Sigmoid colon (tissue), 7 donors: ENCODE results near the gene FEV. TPM values are rescaled to one million over a fixed set of nuclear protein-coding genes. Genes with fewer than 3 reads are reported as not detected.

Experiments used
- DNase-seq: peaks from one replicate; pipeline ENCODE4 v3.0.0-alpha.2; 2019
- H3K27ac ChIP-seq, 4 donors: fragments of 200-600 bp; sonication (generic); one replicate each; pipeline ENCODE4 v1.5.1; 2016 to 2019; ENCODE audit warnings: mild to moderate bottlenecking in 1 of 4
- H3K27me3 ChIP-seq, 3 donors: fragments of 200-600 bp; sonication (generic); one replicate each; pipeline ENCODE4 v1.5.1; 2019; ENCODE audit warnings: mild to moderate bottlenecking in 1 of 3
- H3K36me3 ChIP-seq, 4 donors: fragments of 200-600 bp; sonication (generic); one replicate each; pipeline ENCODE4 v1.5.1; 2016 to 2019
- H3K4me1 ChIP-seq, 4 donors: fragments of 200-600 bp; sonication (generic); one replicate each; pipeline ENCODE4 v1.5.1; 2017 to 2019
- H3K4me3 ChIP-seq, 4 donors: fragments of 200-600 bp; sonication (generic); one replicate each; pipeline ENCODE4 v1.5.1; 2017 to 2019; ENCODE audit warnings: mild to moderate bottlenecking in 2 of 4, moderate library complexity in 1 of 4
- H3K9me3 ChIP-seq, 4 donors: fragments of 200-600 bp in 3 of 4; sonication (generic) in 3 of 4; one replicate each; pipeline versions ENCODE4 v1.5.1 to v1.6.1; 2013 to 2019
- EP300 ChIP-seq, 4 donors: sonication (generic); formaldehyde crosslinking; IDR thresholded peaks; one replicate each; pipeline ENCODE4 v1.6.1; 2017; ENCODE audit warnings: antibody characterized with exemption in 4 of 4
- POLR2A ChIP-seq, 2 donors: fragments of 450-650 bp; IDR thresholded peaks; one replicate each; pipeline ENCODE4 v1.6.1; 2016; ENCODE audit warnings: antibody characterized with exemption in 2 of 2, mild to moderate bottlenecking in 2 of 2, moderate library complexity in 2 of 2
- POLR2AphosphoS5 ChIP-seq, 4 donors: sonication (generic); formaldehyde crosslinking; IDR thresholded peaks; one replicate each; pipeline ENCODE4 v1.6.1; 2017; ENCODE audit warnings: antibody characterized with exemption in 4 of 4
- WGBS, 2 donors: extraction: QIAGEN DNeasy Blood & Tissue Kit; methylation state at CpG; one replicate each; pipeline ENCODE4 v1.1.7; 2013; 5-methylcytosine and 5-hydroxymethylcytosine counted together
- intact Hi-C: fragments of 100-400 bp; cut with DNase I; formaldehyde crosslinking; loops from one replicate; pipeline ENCODE4 v1.15.1; 2023
- polyA plus RNA-seq, 3 donors: library from polyadenylated mRNA; stranded (reverse); fragments of 200-250 nt; gene quantifications; one replicate each; pipeline ENCODE4 v1.2.3, GENCODE V29; 2013
- total RNA-seq, 4 donors: library from RNA; depleted of rRNA; stranded (reverse); fragments of >200 nt; gene quantifications; one replicate each; pipeline ENCODE4 v1.1.0, GENCODE V29; 2016
- TF ChIP-seq, protein P1 (sequence below), 4 experiments: fragments of 450-650 bp in 3 of 4; fragments of 200-600 bp in 1 of 4; IDR thresholded peaks; one replicate each; pipeline ENCODE4 v1.5.1; 2016 to 2019; ENCODE audit warnings: antibody characterized with exemption in 4 of 4, mild to moderate bottlenecking in 3 of 4, moderate library complexity in 2 of 4
- donor health status: healthy with polysubstance abuse.
- donor health status: Bipolar disorder and iron deficiency.
- donor health status: healthy.

Gene FEV
- under 1 TPM in 1 of 4 donors, not detected in 3; 0.71 TPM for total RNA-seq
- polyA plus RNA-seq: 1 to 10 TPM in 1 of 3 donors, under 1 TPM in 1, not detected in 1; 0.77 to 6.0 TPM

DNA sequence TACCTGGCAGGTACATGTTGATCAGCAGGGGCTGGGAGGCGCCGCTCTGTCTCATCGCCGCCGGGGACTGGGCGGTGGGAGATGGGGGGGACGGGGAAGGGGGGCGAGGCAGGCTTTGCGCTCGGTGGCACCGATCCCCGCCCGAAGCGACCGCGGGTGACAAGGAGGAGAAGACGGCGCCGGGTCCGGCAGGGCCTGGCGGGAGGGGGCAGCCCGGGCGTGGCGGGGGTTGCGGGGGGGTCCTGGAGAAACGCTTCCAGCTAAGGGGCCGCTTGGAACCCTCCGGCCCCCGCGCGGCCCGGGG is at the start of gene FEV:
FEV (minus strand) TSS at position 164 of the 304 bp plus-strand sequence; CDS start at position 55, 109 bp downstream.
- peaks cover 0 to 50% (median 44%) of the 10 kb centered on the region in 4 donors for H3K4me1 ChIP-seq

DNA sequence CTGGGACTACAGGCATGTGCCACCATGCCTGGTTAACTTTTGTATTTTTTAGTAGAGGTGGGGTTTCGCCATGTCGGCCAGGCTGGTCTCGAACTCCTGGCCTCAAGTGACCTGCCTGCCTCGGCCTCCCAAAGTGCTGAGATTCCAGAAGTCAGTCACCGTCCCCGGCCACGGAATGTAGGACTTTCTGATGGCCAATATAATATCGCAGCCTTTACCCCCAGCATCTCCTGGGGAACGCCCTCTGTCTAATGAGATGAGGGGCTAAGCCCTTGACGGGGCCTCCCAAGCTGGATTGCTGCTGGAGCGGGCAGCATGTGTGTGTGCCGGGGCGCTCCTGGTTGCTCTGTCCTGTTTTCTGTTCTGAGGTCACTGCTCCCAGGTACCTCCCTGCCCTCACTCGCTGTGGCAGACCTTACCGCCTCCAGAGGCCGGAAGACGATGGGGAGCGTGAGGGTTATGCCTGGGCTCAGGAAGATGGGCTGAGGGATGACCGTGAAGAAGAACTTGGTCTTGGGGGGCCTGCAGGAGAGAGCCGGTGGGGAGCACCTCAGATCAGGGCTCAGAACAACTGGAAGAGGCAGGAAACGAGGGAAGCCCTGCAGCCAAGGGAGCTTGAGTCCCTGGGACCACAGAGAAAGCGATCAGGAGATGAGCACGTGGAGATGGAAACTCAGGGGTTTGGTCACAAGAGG is 47.2 kb upstream of the FEV start:
- WGBS, 2 donors: 87 to 90% methylated on average over 23 of the region's 23 CpGs
- intact Hi-C loops: no loop called here
- no peak for TF ChIP-seq POLR2AphosphoS5 (IDR thresholded peaks at IDR 0.05)
- TF ChIP-seq, protein P1, sequence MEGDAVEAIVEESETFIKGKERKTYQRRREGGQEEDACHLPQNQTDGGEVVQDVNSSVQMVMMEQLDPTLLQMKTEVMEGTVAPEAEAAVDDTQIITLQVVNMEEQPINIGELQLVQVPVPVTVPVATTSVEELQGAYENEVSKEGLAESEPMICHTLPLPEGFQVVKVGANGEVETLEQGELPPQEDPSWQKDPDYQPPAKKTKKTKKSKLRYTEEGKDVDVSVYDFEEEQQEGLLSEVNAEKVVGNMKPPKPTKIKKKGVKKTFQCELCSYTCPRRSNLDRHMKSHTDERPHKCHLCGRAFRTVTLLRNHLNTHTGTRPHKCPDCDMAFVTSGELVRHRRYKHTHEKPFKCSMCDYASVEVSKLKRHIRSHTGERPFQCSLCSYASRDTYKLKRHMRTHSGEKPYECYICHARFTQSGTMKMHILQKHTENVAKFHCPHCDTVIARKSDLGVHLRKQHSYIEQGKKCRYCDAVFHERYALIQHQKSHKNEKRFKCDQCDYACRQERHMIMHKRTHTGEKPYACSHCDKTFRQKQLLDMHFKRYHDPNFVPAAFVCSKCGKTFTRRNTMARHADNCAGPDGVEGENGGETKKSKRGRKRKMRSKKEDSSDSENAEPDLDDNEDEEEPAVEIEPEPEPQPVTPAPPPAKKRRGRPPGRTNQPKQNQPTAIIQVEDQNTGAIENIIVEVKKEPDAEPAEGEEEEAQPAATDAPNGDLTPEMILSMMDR (IDR thresholded peaks at IDR 0.05): no peak
- TF ChIP-seq EP300 (IDR thresholded peaks at IDR 0.05): no peak
- TF ChIP-seq POLR2A (IDR thresholded peaks at IDR 0.05): no peak
- Histone ChIP-seq H3K4me1 (no peaks in the 10 kb centered on the region), H3K9me3 (no peaks in the 10 kb centered on the region), H3K4me3 (no peak overlapping the region), H3K27me3 (peaks cover 4 to 38% (median 25%) of the 10 kb centered on the region in 3 donors), H3K36me3 (no peaks in the 10 kb centered on the region), H3K27ac (no peak overlapping the region)
- no peak for DNase-seq

More for the DNA sequence above, at the start of gene FEV:
- peak; percentile 45 for DNase-seq
- 2% methylated on average over 32 of the region's 32 CpGs for WGBS, 2 donors
- intact Hi-C loops: no loop called here
- no peaks in the 10 kb centered on the region for H3K9me3 ChIP-seq
- H3K27me3 ChIP-seq: peaks cover 70 to 100% (median 100%) of the 10 kb centered on the region in 3 donors
- no peaks in the 10 kb centered on the region for H3K36me3 ChIP-seq
- TF ChIP-seq POLR2AphosphoS5 (IDR thresholded peaks at IDR 0.05): no peak
- TF ChIP-seq, protein P1 (IDR thresholded peaks at IDR 0.05): no peak
- TF ChIP-seq POLR2A (IDR thresholded peaks at IDR 0.05): no peak
- no peak for TF ChIP-seq EP300 (IDR thresholded peaks at IDR 0.05)
- H3K27ac ChIP-seq: no peak within 1 kb of the TSS
- H3K4me3 ChIP-seq: peak within 1 kb of the TSS in 2 of 4 donors; percentile 10 to 16

DNA sequence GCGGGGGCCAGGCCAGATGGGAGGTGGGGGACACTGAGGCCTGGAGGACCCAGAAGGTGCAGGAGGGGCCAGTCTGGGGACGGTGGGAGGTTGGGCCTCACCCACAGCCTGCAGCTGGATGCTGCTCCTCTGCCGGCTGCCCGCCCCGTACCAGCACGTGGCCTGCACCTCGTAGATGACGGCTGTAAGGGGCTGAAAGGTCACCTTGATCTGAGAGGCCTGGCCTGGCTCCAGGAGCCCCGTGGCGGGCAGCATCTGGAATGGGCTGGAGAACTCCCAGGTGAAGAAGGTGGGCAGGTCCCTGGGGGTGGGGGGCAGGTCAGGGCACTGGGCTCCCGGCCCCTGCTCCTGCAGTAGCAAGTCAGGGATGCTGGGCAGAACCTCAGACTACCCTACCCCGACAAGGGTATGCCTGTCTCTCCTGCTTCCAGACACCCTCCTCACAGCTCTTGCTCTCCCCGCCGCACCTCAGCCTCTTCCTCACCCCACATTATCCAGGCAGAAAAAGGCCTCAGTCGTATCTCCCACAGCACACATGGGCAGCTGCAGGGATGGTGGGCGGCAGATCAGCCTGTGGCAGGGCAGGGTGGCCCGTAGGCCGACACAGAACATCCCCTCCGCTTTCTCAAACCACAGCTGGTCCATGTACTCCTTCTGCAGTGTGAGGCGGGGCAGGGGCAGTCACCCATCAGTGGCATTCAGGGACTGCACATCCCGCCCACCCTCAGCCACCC is 46.2 kb upstream of the FEV start:
- no peaks in the 10 kb centered on the region for H3K36me3 ChIP-seq
- 84 to 85% methylated on average over 21 of the region's 21 CpGs for WGBS, 2 donors
- DNase-seq: no peak
- no peaks in the 10 kb centered on the region for H3K4me1 ChIP-seq
- no peak overlapping the region for H3K4me3 ChIP-seq
- TF ChIP-seq EP300 (IDR thresholded peaks at IDR 0.05): no peak
- TF ChIP-seq POLR2A (IDR thresholded peaks at IDR 0.05): no peak
- no peak for TF ChIP-seq POLR2AphosphoS5 (IDR thresholded peaks at IDR 0.05)
- TF ChIP-seq, protein P1 (IDR thresholded peaks at IDR 0.05): no peak
- H3K27ac ChIP-seq: no peak overlapping the region
- H3K27me3 ChIP-seq: peaks cover 4 to 35% (median 25%) of the 10 kb centered on the region in 3 donors
- no peaks in the 10 kb centered on the region for H3K9me3 ChIP-seq
- intact Hi-C loops: no loop called here

DNA sequence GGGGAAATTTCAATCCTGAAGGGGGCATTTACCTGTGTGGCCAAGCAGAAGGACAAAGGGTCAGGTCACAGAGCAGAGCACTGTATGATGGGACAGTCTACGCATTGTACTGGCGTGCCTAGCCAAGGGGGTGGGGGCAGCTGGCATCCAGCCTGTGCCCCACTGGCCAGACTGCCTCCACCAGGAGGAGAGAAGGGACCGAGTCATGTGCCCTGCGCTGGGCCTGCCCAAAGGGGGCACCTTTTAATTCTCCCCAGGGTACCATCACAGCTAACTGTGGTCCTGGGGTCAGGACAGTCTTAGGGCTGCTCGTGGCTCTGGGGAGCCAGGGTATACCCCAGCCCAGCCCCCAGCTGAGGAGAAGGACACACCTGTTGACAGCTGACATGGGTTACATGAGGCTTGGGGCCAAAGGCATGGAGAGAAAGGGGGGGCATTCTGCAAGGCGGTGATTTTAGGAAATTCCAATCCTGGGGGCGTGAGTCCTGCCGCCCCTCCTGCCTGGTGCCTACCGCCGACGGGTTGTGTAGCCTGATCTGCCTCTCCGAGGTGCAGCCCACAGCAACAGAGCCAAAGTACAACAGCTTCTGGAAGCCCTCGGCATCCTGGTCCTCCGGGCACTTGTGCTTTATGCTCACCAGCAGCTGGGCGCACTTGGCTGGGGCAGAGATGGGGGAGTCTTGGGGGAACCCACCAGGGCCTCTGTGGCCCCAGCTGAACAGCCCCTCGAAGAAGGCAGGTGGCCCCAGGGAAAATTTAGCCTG is 45.4 kb upstream of the FEV start:
- TF ChIP-seq, protein P1 (IDR thresholded peaks at IDR 0.05): no peak
- no peak for TF ChIP-seq EP300 (IDR thresholded peaks at IDR 0.05)
- no peak for TF ChIP-seq POLR2A (IDR thresholded peaks at IDR 0.05)
- H3K4me1 ChIP-seq: no peaks in the 10 kb centered on the region
- DNase-seq: no peak
- intact Hi-C loops: no loop called here
- H3K27me3 ChIP-seq: peaks cover 4 to 35% (median 25%) of the 10 kb centered on the region in 3 donors
- H3K9me3 ChIP-seq: no peaks in the 10 kb centered on the region
- no peak overlapping the region for H3K27ac ChIP-seq
- no peak overlapping the region for H3K4me3 ChIP-seq
- 81% methylated on average over 16 of the region's 16 CpGs for WGBS, 2 donors
- H3K36me3 ChIP-seq: no peaks in the 10 kb centered on the region
